Activated CD8-positive, alpha-beta memory T cell treated with anti-CD3 and anti-CD28 coated beads, Interleukin-2, amount 50 U/mL, for 4 hours (primary cell): Measurements from ENCODE around the gene ACACB.

Experiments
- DNase-seq: peaks from one replicate; pipeline ENCODE4 v3.0.0-alpha.2; 2020

ACACB gene

GRCh38 chr12:109261087-109261486 is 144.7 kb downstream of the ACACB start:
- no peak for DNase-seq

- DNase-seq: no peak
Observed at GRCh38 chr12:109261939-109262338, 145.6 kb downstream of the ACACB start.

GRCh38 chr12:109263439-109263838 is 147.1 kb downstream of the ACACB start:
- DNase-seq: no peak

- DNase-seq: no peak
Observed at GRCh38 chr12:109264095-109264942, 147.9 kb downstream of the ACACB start.

- DNase-seq: no peak
Observed at GRCh38 chr12:109264943-109265650, 148.7 kb downstream of the ACACB start.

- DNase-seq: no peak
Observed at GRCh38 chr12:109266106-109266879, 149.9 kb downstream of the ACACB start.

GRCh38 chr12:109267361-109267760 is 151.0 kb downstream of the ACACB start:
- no peak for DNase-seq

GRCh38 chr12:109268896-109269295 is 152.5 kb downstream of the ACACB start:
- DNase-seq: no peak

GRCh38 chr12:109269428-109269827 is 153.0 kb downstream of the ACACB start:
- DNase-seq: no peak

GRCh38 chr12:109270494-109270893 is 154.1 kb downstream of the ACACB start:
- DNase-seq: no peak

GRCh38 chr12:109271418-109271817 is 155.0 kb downstream of the ACACB start:
- DNase-seq: no peak

- no peak for DNase-seq
Observed at GRCh38 chr12:109273354-109273753, 157.0 kb downstream of the ACACB start.

- no peak for DNase-seq
Observed at GRCh38 chr12:109274381-109274780, 158.0 kb downstream of the ACACB start.

GRCh38 chr12:109275173-109275572 is 158.8 kb downstream of the ACACB start:
- DNase-seq: no peak

- no peak for DNase-seq
Observed at GRCh38 chr12:109276160-109276559, 159.8 kb downstream of the ACACB start.

- DNase-seq: no peak
Observed at GRCh38 chr12:109277255-109277898, 161.0 kb downstream of the ACACB start.

GRCh38 chr12:109277899-109278762 is 161.7 kb downstream of the ACACB start:
- no peak for DNase-seq

GRCh38 chr12:109278912-109279311 is 162.5 kb downstream of the ACACB start:
- DNase-seq: no peak

GRCh38 chr12:109279525-109279924 is 163.1 kb downstream of the ACACB start:
- DNase-seq: no peak

- DNase-seq: no peak
Observed at GRCh38 chr12:109281452-109281851, 165.1 kb downstream of the ACACB start.

- no peak for DNase-seq
Observed at GRCh38 chr12:109284392-109284791, 168.0 kb downstream of the ACACB start.

GRCh38 chr12:109286252-109286651 is 169.9 kb downstream of the ACACB start:
- no peak for DNase-seq
